ENCODE results near the gene ALPK1.
"Not testable (repeated sequence)": the region's sequence is repeated elsewhere in the genome, so short reads cannot be mapped to it uniquely, and the experiment has no call there.

ALPK1 gene

DNA sequence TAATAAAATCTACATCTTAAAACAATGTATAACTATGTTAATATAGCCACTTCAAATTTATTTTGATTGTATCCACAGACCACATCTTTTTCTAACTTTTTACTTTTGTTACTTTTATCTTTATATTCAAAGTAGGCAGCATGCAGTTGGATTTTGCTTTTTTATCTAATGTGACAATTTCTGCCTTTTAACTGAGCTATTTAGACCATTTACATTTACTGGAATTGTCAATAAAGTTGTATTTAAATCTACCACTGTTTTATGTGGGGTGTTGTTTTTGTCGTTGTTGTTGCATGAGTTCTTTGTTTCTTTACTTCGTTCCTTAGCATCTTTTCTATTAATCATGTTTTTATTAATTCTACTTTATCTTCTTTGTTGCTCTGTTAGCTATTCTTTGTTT, 176.8 kb downstream of the ALPK1 start:
- no peak for DNase-seq

DNA sequence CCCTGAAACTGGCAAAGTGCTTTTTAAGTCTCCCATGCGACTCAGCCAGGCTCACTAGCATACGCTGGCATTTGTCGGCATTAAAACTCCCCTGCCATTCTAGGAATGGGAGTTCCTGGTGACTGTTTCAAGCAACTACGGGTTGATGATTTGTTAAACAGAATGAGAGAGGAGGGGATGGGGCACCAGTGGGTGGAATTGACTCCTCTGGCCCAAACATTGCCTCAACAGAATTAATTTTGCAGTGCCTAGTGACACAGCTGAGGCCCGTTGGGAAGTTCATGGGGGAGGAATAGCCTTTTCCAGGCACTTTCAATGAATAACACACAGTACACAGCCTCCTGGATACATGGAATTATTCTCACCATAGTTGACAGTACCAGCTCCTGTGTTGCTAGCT, 188.8 kb downstream of the ALPK1 start:
- no peak for DNase-seq

DNA sequence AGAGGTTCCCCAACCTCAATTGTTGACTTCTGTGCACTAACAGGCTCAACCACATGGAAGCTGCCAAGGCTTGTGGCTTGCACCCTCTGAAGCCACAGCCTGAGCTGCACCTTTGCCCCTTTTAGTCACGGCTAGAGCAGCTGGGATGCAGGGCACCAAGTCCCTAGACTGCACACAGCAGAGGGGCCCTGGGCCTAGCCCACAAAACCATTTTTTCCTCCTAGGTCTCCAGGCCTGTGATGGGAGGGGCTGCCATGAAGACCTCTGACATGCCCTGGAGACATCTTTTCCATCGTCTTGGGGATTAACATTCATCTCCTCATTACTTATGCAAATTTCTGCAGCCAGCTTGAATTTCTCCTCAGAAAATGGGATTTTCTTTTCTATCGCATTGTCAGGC, 193.6 kb downstream of the ALPK1 start:
- not testable (repeated sequence) for DNase-seq
